GM18858 (cell line): ENCODE results near the gene LYSMD4.

ENCODE experiments used
- ATAC-seq: cut with Tn5 transposase; IDR thresholded peaks from one replicate; pipeline ENCODE4 v1.9.1; 2021; ENCODE audit not compliant: unreplicated experiment

The LYSMD4 gene

DNA sequence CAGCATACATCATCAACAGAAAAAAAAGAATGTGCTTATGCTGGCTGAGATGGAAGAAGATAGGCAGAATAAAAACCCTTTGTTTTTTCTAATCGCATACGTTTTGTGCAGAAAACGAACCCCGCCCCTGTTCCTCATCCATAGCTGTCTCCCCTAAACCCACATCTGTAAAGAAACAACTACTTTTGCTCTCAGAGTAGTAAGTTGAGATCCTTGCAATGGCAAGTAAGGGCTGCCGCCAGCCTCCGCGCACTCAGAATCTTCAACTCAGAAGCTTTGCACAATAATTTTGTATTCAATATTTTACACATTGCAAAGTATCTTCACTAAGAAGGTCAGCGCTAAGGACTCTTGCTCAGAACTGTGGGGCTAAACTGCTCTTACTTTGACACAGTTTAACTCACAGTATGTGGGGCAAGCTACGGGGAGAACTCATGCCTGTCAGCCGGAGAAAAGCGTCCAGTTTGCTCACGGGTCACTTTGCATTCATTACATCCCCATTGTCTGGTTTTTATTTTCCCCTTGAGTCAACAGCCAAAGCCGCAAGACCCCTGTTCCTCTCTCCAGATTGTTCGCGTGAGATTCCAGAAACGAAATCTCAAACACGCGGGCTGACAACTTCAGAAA is 1.0 kb downstream of the LYSMD4 start:
- no peak for ATAC-seq

GRCh38 chr15:99731336-99732123 is 1.7 kb downstream of the LYSMD4 start:
- no peak for ATAC-seq

- ATAC-seq = no peak
Observed at GRCh38 chr15:99729920-99730319, 3.3 kb downstream of the LYSMD4 start.

DNA sequence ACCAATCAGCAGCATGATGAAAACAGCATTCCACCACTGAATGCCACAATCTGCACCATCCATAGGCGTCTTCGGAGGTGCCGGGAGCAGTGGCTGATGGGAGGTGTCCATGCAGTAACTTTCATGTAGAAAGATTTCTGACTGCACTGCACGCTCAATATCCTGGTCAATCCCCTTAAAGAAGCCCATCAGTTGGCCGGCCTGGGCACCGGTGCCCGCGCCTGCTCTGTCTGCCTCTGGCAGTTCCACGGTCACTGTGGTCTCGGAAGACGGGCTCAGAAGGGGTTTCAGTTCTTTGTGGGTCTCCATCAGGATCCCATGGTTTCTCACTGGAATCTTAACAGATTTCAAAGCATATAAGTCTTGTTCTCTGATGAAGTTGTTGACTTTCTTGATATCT is 3.9 kb downstream of the LYSMD4 start:
- no peak for ATAC-seq

GRCh38 chr15:99728916-99729315 is 4.3 kb downstream of the LYSMD4 start:
- no peak for ATAC-seq

GRCh38 chr15:99727733-99728132 is 5.5 kb downstream of the LYSMD4 start:
- ATAC-seq = no peak

- no peak for ATAC-seq
Observed at GRCh38 chr15:99727330-99727729, 5.9 kb downstream of the LYSMD4 start.

GRCh38 chr15:99726333-99726732 is 6.9 kb downstream of the LYSMD4 start:
- no peak for ATAC-seq

DNA sequence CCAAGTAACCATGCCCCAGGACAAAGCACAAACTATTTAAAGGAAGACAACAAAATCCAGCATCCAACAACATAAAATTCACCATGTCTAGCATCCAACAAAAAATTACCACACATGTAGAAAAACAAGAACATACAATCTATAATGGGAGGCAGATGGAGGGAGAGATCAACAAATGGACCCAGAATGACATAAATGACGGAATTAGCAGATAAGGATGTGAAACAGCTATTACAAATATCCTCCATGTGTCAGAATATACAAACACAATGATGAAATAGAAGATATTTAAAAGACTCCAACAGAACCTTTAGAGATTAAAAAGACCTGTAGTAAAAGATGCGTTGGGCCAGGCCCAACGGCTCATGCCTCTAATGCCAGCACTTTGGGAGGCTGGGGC is 10.8 kb downstream of the LYSMD4 start:
- ATAC-seq = no peak

- ATAC-seq = no peak
Observed at GRCh38 chr15:99721896-99722295, 11.3 kb downstream of the LYSMD4 start.

- no peak for ATAC-seq
Observed at GRCh38 chr15:99721104-99721778, 12.0 kb downstream of the LYSMD4 start.

DNA sequence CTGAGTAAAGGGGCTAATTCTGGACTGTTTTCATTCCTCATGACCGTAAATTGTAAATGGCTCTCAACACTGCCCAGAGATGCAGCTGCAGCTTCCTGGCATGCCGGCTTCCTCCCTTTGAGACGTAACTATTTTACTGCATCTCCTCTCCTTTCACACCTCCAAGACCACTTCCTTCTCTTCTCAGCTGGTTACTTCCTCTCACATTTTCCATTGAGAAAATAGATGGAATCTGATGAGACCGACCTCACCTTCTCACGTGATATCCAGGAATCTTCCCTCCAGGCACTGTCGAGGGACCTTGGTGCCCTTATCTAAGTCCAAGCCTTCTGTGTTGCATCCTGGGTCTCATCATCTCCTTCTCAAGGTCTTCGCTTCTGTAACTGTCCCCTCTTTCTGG is 12.7 kb downstream of the LYSMD4 start:
- no peak for ATAC-seq

- ATAC-seq = peak; percentile 80
Observed at GRCh38 chr15:99719096-99719541, 14.1 kb downstream of the LYSMD4 start.

DNA sequence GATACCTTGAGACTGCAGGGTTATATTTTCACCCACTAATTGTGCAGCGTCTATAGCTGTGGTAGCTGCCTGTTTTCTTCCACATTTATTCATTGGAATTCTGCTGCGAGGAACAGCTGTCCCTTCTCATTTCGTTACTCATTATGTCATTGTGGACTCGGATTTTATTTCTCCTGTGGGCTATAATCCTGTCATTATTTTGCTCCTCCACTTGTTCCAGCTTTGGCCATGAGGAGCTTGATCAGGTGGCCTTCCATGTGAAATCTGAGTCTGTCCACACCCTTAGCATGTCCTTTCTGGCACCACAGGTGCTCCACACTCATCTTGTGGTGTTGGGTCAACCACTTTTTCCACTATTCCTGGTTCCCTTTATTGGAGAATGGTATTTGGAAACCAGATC is 14.8 kb downstream of the LYSMD4 start:
- ATAC-seq = no peak

DNA sequence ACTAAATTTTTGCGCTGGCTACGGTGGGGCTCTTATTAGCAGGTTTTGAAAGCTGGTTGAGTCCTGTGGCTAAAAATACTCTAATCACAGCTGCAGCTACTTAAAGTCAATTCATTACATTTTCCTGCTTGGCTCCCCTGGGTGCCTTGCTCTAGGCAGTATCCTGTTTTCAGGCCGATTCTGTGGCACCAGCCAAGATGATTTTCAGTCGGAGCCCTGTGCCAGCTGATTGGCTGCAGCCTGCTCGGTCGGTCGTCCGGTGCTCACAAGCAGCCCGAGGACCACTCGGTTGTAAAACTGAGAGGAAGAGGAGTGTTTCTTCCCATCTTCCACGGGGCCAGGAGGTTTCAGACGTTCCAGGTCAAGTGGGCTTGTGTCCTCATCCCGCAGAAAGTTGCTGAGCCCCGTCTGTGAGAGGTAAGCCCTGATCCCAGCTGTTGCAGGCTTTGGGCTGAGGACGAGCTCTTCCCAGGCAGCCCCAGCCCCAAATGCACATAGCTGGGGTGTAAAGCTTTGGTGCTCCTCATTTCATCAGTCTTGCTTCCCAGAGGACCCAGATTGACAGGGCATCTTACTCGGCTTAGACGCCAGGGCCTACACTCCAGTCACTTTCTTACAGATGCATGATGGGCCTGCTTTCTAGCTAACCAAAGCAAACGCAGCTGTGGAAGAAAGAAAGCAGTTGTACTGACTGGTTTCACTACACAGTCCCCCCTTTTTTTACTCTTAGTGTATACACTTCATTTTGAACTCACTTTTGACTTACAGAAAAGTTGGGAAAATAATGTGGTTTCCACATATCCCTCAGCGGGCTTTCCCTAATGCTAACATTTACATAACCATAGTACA is 15.9 kb downstream of the LYSMD4 start:
- ATAC-seq = peak; percentile 30

DNA sequence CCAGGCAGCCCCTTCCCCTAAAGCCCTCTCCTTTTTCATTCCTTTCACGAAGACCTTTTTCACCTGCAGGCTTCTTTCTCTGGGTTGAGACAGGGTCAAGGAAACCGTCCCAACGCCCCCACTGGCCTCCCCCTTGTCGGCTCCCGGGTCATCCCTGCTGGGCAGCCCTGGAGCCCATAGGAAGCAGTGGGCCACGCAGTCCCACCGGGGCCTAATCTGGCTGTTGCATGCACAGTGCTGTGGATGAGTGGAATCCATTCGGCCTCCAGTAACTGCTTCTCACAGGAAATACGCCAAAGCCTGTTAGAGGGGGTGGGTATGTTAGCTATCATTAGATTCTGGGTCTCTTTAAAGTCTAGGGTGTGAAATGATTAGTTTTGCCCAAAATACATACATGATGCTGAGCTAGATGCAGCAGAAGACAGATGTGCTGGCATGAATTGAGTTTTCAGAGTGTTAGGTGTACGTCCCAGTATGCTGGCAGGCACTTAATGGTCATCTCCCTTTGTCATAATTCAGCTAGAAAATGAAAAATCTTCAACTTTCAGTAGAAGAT is 16.6 kb downstream of the LYSMD4 start:
- no peak for ATAC-seq

- ATAC-seq = no peak
Observed at GRCh38 chr15:99712415-99712814, 20.8 kb downstream of the LYSMD4 start.

DNA sequence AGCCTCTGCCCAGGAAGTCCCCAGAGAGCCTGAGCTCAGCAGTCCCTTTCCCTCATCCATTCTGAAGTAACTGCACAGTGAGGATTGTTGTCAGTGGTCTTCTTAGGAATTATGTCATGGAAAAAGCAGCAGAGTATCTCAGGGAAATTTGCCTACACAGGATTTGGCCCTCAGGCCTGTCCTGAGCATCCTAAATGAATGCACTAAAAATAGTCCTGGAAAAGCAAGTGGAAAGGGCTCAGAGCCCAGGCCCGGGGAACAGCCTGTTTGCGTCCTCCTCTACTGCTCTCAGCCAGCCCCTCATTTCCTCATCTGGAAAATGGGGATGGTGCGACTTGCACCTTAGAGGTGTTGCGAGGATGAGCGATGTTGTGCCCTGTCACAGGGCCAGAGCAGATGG is 21.6 kb downstream of the LYSMD4 start:
- ATAC-seq = no peak

- no peak for ATAC-seq
Observed at GRCh38 chr15:99709243-99709986, 23.8 kb downstream of the LYSMD4 start.

DNA sequence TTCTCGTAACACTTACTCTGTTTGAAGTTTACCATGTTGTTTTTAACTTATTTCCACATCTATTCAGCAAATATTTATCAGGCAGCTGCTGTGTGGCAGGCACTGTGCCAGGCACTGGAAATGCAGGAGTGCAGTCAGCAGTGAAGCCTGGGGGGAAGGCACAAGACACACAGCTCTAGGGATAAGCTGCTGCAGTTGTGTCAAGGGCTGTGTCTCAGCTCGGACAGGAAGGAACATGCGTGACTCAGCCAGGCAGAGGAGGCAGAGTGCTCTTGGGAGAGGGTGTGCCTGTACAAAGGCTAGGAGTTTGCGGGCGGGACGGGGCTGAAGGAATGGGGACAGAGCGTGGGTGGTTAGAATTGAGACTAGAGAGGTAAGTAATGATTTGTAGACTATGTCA is 24.7 kb downstream of the LYSMD4 start:
- no peak for ATAC-seq
